HT1080 (cell line): ENCODE data around the gene CYSLTR1. TPM values are rescaled to one million over a fixed set of nuclear protein-coding genes. Genes with fewer than 3 reads are reported as not detected.
"Not testable (repeated sequence)": the region's sequence is repeated elsewhere in the genome, so short reads cannot be mapped to it uniquely, and the experiment has no call there.

Source experiments
- DNase-seq: peaks from one replicate; pipeline ENCODE4 v3.0.0-alpha.2; 2015; ENCODE audit warnings: low read depth
- total RNA-seq: library from RNA; depleted of rRNA; stranded (reverse); fragments of >200 nt; shearing (Covaris generic); gene quantifications from 2 replicates; pipeline ENCODE4 v1.2.3, GENCODE V29; 2014; rRNA removed

Gene CYSLTR1
- total RNA-seq, 1 experiment from 2014 or later, result not detected

DNA sequence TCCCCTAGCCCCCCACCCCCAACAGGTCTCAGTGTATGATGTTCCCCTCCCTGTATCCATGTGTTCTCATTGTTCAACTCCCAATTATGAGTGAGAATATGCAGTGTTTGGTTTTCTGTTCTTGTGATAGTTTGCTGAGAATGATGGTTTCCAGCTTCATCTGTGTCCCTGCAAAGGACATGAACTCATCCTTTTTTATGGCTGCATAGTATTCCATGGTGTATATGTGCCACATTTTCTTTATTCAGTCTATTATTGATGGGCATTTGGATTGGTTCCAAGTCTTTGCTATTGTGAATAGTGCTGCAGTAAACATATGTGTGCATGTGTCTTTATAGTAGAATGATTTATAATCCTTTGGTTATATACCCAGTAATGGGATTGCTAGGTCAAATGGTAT is 101.4 kb downstream of the CYSLTR1 start:
- not testable (repeated sequence) for DNase-seq

Other genes with a start within 250 kb of the CYSLTR1 start
- 365 and 374 TPM in 2 replicates for gene PGK1, start 223.4 kb downstream of the CYSLTR1 start, total RNA-seq
- gene TAF9B, start 188.0 kb downstream of the CYSLTR1 start, total RNA-seq, result 17.8 and 22.0 TPM in 2 replicates